ENCODE measurements around the gene PLD3.

- no peak for TF ChIP-seq CTCF (IDR thresholded peaks at IDR 0.05; ENCODE audit: low read depth, low read length, poor library complexity, severe bottlenecking)
- no peak for TF ChIP-seq EZH2phosphoT487 (IDR thresholded peaks at IDR 0.05; ENCODE audit: borderline replicate concordance, low read length)
These were observed 69.1 kb downstream of the PLD3 start for GRCh38 chr19:40417643-40417981.
